Esophagus squamous epithelium (tissue), 5 donors: ENCODE measurements around the gene FYCO1. TPM values are rescaled to one million over a fixed set of nuclear protein-coding genes. Genes with fewer than 3 reads are reported as not detected.

Experiments used
- DNase-seq: peaks from one replicate; lab custom pipeline; 2025; lab: John Stamatoyannopoulos, UW
- H3K27ac ChIP-seq, 4 donors: fragments of 200-600 bp; sonication (generic); one replicate each; pipeline ENCODE4 v1.5.1; 2016 to 2019; ENCODE audit warnings: mild to moderate bottlenecking in 1 of 4
- H3K27me3 ChIP-seq, 4 donors: fragments of 200-600 bp; sonication (generic); 1 replicate in 3 of 4; 2 replicates in 1 of 4; pipeline versions ENCODE4 v1.5.1 to v1.6.0; 2017 to 2021; ENCODE audit warnings: antibody characterized with exemption in 1 of 4
- H3K36me3 ChIP-seq, 3 donors: fragments of 200-600 bp; sonication (generic); one replicate each; pipeline ENCODE4 v1.5.1; 2016 to 2019
- H3K4me1 ChIP-seq, 3 donors: fragments of 200-600 bp; sonication (generic); one replicate each; pipeline ENCODE4 v1.5.1; 2017 to 2019
- H3K4me3 ChIP-seq, 4 donors: fragments of 200-600 bp; sonication (generic); 1 replicate in 3 of 4; 2 replicates in 1 of 4; pipeline ENCODE4 v1.5.1; 2016 to 2019; ENCODE audit warnings: mild to moderate bottlenecking in 2 of 4, moderate library complexity in 1 of 4
- H3K9me3 ChIP-seq, 3 donors: fragments of 200-600 bp; sonication (generic); one replicate each; pipeline ENCODE4 v1.5.1; 2016 to 2019
- POLR2A ChIP-seq, 4 donors: fragments of 450-650 bp; IDR thresholded peaks; one replicate each; pipeline ENCODE4 v1.6.1; 2017; ENCODE audit warnings: antibody characterized with exemption in 4 of 4, mild to moderate bottlenecking in 4 of 4, moderate library complexity in 3 of 4
- WGBS, 2 donors: methylation state at CpG; one replicate each; pipeline ENCODE4 v1.1.5; 2018; 5-methylcytosine and 5-hydroxymethylcytosine counted together
- intact Hi-C: fragments of 100-400 bp; cut with DNase I; formaldehyde crosslinking; loops from one replicate; pipeline ENCODE4 v1.15.0; 2022
- total RNA-seq, 4 donors: library from RNA; depleted of rRNA; stranded (reverse); fragments of >200 nt; gene quantifications; one replicate each; pipeline ENCODE4 v1.1.0, GENCODE V29; 2016
- TF ChIP-seq, protein P1 (sequence below), 6 experiments: fragments of 450-650 bp in 4 of 6; fragments of 200-600 bp in 2 of 6; sonication (generic) in 2 of 6; IDR thresholded peaks; one replicate each; pipeline ENCODE4 v1.5.1; 2016 to 2019; ENCODE audit warnings: antibody characterized with exemption in 6 of 6, mild to moderate bottlenecking in 4 of 6, moderate library complexity in 4 of 6
- donor health status: DM: yes; HTN: yes; CAD: no.

The FYCO1 gene
- total RNA-seq, 4 donors from 2014 or later = 17.8 to 33.3 (median 25.0) TPM

DNA sequence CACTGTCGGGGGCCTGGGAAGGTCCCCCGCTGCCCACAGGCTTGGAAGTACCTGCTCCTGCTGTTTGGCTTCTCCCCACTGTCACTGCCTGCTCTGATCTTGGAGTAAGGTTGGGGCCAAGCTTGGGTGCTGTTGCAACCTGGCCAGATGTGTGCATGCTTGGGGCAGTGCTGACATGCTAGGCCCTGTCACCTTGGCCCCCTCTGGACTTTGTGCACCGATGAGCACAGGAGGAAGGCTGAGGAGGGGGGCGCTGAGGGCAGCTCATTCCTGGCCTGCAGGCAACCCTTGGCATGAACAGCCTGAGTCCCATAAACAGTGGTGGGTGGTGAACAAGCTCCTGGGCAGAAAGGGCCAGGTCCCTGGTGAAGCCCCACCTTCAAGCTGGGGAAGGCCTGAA is 35.6 kb upstream of the FYCO1 start:
- Histone ChIP-seq H3K36me3 (no peaks in the 10 kb centered on the region), H3K9me3 (peaks cover 0 to 4% (median 0%) of the 10 kb centered on the region in 3 donors), H3K4me1 (no peaks in the 10 kb centered on the region), H3K4me3 (no peak overlapping the region), H3K27me3 (no peaks in the 10 kb centered on the region), H3K27ac (no peak overlapping the region)
- DNase-seq = no peak
- TF ChIP-seq POLR2A (IDR thresholded peaks at IDR 0.05) = no peak
- TF ChIP-seq, protein P1, sequence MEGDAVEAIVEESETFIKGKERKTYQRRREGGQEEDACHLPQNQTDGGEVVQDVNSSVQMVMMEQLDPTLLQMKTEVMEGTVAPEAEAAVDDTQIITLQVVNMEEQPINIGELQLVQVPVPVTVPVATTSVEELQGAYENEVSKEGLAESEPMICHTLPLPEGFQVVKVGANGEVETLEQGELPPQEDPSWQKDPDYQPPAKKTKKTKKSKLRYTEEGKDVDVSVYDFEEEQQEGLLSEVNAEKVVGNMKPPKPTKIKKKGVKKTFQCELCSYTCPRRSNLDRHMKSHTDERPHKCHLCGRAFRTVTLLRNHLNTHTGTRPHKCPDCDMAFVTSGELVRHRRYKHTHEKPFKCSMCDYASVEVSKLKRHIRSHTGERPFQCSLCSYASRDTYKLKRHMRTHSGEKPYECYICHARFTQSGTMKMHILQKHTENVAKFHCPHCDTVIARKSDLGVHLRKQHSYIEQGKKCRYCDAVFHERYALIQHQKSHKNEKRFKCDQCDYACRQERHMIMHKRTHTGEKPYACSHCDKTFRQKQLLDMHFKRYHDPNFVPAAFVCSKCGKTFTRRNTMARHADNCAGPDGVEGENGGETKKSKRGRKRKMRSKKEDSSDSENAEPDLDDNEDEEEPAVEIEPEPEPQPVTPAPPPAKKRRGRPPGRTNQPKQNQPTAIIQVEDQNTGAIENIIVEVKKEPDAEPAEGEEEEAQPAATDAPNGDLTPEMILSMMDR (IDR thresholded peaks at IDR 0.05) = no peak
- intact Hi-C loops = no loop called here
- no CpG with 5 or more reads among the region's 4 CpGs for WGBS, 2 donors

GRCh38 chr3:46030626-46031025 is 35.0 kb upstream of the FYCO1 start:
- Histone ChIP-seq H3K27ac (no peak overlapping the region), H3K9me3 (peaks cover 0 to 4% (median 0%) of the 10 kb centered on the region in 3 donors), H3K36me3 (no peaks in the 10 kb centered on the region), H3K4me3 (no peak overlapping the region), H3K27me3 (no peaks in the 10 kb centered on the region), H3K4me1 (no peaks in the 10 kb centered on the region)
- no peak for TF ChIP-seq POLR2A (IDR thresholded peaks at IDR 0.05)
- TF ChIP-seq, protein P1 (IDR thresholded peaks at IDR 0.05) = no peak
- no peak for DNase-seq
- intact Hi-C loops = no loop called here
- WGBS, 2 donors = 88 to 90% methylated on average over 1 of the region's 6 CpGs

GRCh38 chr3:46029953-46030543 is 34.4 kb upstream of the FYCO1 start:
- no peaks in the 10 kb centered on the region for H3K27me3 ChIP-seq
- H3K4me3 ChIP-seq = no peak overlapping the region
- no peaks in the 10 kb centered on the region for H3K4me1 ChIP-seq
- H3K27ac ChIP-seq = no peak overlapping the region
- no peak for DNase-seq
- H3K9me3 ChIP-seq = peaks cover 0 to 4% (median 0%) of the 10 kb centered on the region in 3 donors
- intact Hi-C loops = no loop called here
- no peaks in the 10 kb centered on the region for H3K36me3 ChIP-seq
- WGBS, 2 donors = 69 to 91% methylated on average over 1 of the region's 1 CpG
- no peak for TF ChIP-seq POLR2A (IDR thresholded peaks at IDR 0.05)
- TF ChIP-seq, protein P1 (IDR thresholded peaks at IDR 0.05) = no peak

- intact Hi-C loops = no loop called here
- no peaks in the 10 kb centered on the region for H3K36me3 ChIP-seq
- H3K4me3 ChIP-seq = no peak overlapping the region
- no peak overlapping the region for H3K27ac ChIP-seq
- DNase-seq = no peak
- peaks cover 0 to 4% (median 0%) of the 10 kb centered on the region in 3 donors for H3K9me3 ChIP-seq
- no peak for TF ChIP-seq POLR2A (IDR thresholded peaks at IDR 0.05)
- TF ChIP-seq, protein P1 (IDR thresholded peaks at IDR 0.05) = no peak
- WGBS, 2 donors = 79 to 80% methylated on average over 6 of the region's 6 CpGs
- H3K4me1 ChIP-seq = no peaks in the 10 kb centered on the region
- no peaks in the 10 kb centered on the region for H3K27me3 ChIP-seq
Observed at GRCh38 chr3:46027736-46028397, 32.2 kb upstream of the FYCO1 start.

GRCh38 chr3:46027021-46027705 is 31.5 kb upstream of the FYCO1 start, which contains the start of gene XCR1:
Gene XCR1, minus strand, starts transcription at chr3:46027483. Its CDS starts 5,536 bp downstream, at chr3:46021947.
- H3K4me3 ChIP-seq = no peak within 1 kb of the TSS
- DNase-seq = no peak
- no peaks in the 10 kb centered on the region for H3K36me3 ChIP-seq
- no peaks in the 10 kb centered on the region for H3K4me1 ChIP-seq
- no peak for TF ChIP-seq POLR2A (IDR thresholded peaks at IDR 0.05)
- TF ChIP-seq, protein P1 (IDR thresholded peaks at IDR 0.05) = no peak
- intact Hi-C loops = no loop called here
- H3K9me3 ChIP-seq = peaks cover 0 to 4% (median 0%) of the 10 kb centered on the region in 3 donors
- H3K27ac ChIP-seq = no peak within 1 kb of the TSS
- H3K27me3 ChIP-seq = no peaks in the 10 kb centered on the region
- 83 to 98% methylated on average over 1 to 3 of the region's 3 CpGs for WGBS, 2 donors
